Parietal lobe (tissue), 1 donor: ENCODE measurements around the gene TRAM2. TPM values are rescaled to one million over a fixed set of nuclear protein-coding genes. Genes with fewer than 3 reads are reported as not detected.

Experiments
- total RNA-seq: library from RNA; depleted of rRNA; stranded (reverse); fragments of >200 nt; gene quantifications from one replicate; pipeline ENCODE4 v1.2.3, GENCODE V29; 2014

TRAM2 gene, protein sequence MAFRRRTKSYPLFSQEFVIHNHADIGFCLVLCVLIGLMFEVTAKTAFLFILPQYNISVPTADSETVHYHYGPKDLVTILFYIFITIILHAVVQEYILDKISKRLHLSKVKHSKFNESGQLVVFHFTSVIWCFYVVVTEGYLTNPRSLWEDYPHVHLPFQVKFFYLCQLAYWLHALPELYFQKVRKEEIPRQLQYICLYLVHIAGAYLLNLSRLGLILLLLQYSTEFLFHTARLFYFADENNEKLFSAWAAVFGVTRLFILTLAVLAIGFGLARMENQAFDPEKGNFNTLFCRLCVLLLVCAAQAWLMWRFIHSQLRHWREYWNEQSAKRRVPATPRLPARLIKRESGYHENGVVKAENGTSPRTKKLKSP
- 2.5 TPM for total RNA-seq

DNA sequence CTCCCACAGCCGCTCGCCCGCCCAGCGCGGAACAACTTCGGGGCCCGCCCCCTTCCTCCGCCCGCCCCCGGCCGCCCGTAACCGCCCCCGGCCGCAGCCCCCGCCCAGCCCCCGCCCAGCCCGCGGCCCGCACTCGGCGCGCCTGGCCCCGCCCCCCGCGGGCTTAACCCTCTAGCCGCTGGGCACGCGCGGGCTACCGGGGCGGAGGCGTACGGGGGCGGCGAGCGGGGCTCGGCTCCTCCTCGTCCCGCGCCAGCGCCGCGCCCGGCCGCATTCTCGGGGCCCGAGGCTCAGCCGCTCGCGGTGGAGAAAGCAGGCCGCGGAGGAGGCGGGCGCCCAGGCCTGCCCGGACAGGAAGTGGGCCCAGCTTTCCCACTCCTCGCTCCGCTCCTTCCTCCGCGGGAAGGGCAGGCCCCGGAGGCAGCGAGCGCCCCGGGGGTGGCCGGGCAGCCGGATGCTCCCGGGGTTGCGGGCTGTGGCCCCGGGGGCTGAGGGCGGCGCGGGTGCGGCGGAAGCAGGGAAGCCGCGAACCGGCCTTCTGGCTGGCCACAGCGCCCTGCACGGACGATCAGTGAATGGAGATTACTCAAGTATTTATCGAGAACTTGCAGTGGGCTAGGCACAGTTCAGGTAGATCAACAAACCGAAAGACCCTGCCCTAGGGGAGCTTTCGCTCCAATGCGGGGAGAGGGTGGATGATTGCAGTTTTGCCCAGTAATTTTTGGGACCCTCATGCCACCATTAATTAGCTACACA is at the start of gene TRAM2:
Gene TRAM2 (minus strand): TSS at position 39 of the 756 bp plus-strand sequence. CDS start 145 bp downstream, outside the sequence.

Other genes with a start within 250 kb of the TRAM2 start
- 12.8 TPM for gene PAQR8, start 214.9 kb downstream of the TRAM2 start, total RNA-seq
- gene EFHC1, start 156.7 kb downstream of the TRAM2 start, total RNA-seq = 52.3 TPM
- gene TMEM14A, start 94.1 kb upstream of the TRAM2 start, total RNA-seq = 59.5 TPM
- not detected for gene GSTA2, start 186.4 kb upstream of the TRAM2 start, total RNA-seq
- gene GSTA1, start 226.8 kb upstream of the TRAM2 start, total RNA-seq = not detected